ENCODE measurements around the gene MALL.
"Not testable (repeated sequence)": the region's sequence is repeated elsewhere in the genome, so short reads cannot be mapped to it uniquely, and the experiment has no call there.

The MALL gene

GRCh38 chr2:110078104-110078503, 37.5 kb downstream of the MALL start:
- H2AFZ ChIP-seq (ENCODE audit: insufficient read depth, low read length, poor library complexity); H3K14ac ChIP-seq (ENCODE audit: low read length); H3K4me3 ChIP-seq (ENCODE audit: low read depth, low read length); H3K4me2 ChIP-seq (ENCODE audit: low read length); H3K36me3 ChIP-seq (ENCODE audit: control insufficient read depth in 1 of 2, insufficient read depth in 2 of 2, low read length in 2 of 2); H3K4ac ChIP-seq (ENCODE audit: low read depth, low read length); H4K8ac ChIP-seq (ENCODE audit: low read depth, low read length); H4K12ac ChIP-seq (ENCODE audit: low read depth, low read length); DNase-seq; H2BK120ac ChIP-seq (ENCODE audit: insufficient read depth, low read length, poor library complexity); H3K79me2 ChIP-seq (ENCODE audit: control insufficient read depth, insufficient read depth, low read length, poor library complexity); H3K18ac ChIP-seq (ENCODE audit: low read length); H4K91ac ChIP-seq (ENCODE audit: low read depth, low read length); H3K27me3 ChIP-seq (ENCODE audit: insufficient read depth, low read length); H3K27ac ChIP-seq (ENCODE audit: low read depth, low read length); H3K79me1 ChIP-seq (ENCODE audit: low read length); H3K9ac ChIP-seq (ENCODE audit: low read length); H3K23ac ChIP-seq (ENCODE audit: low read length); H2BK12ac ChIP-seq (ENCODE audit: low read length); H3K9me3 ChIP-seq (ENCODE audit: insufficient read depth, low read depth, low read length); H2BK5ac ChIP-seq (ENCODE audit: low read depth, low read length, poor library complexity); H2AK5ac ChIP-seq (ENCODE audit: low read length); H3K4me1 ChIP-seq (ENCODE audit: control insufficient read depth in 1 of 2, insufficient read depth in 2 of 2, low read length in 2 of 2): not testable (repeated sequence)
- WGBS (ENCODE audit: extremely low coverage, insufficient coverage, insufficient read length): no CpG with 5 or more reads among the region's 4 CpGs

DNA sequence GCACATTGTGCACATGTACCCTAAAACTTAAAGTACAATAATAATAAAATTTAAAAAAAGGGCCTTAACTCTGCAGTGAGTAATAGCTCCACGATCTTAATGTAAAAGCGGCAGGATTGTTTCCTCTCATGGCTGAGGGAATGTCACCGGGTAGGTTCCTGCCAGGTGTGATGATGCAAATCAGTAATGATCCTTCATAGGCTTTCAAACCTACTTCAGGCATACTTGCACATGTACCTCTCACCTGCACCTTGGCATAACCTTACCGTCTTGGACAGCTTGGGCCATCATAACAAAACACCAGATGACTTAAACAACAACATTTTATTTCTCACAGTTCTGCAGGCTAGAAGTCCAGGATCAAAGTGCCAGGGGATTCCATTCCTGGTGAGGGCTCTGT, 39.7 kb downstream of the MALL start:
- not testable (repeated sequence) for H3K9me3 ChIP-seq (ENCODE audit: insufficient read depth, low read depth, low read length); H3K14ac ChIP-seq (ENCODE audit: low read length); H3K79me2 ChIP-seq (ENCODE audit: control insufficient read depth, insufficient read depth, low read length, poor library complexity); H2BK12ac ChIP-seq (ENCODE audit: low read length); H3K4ac ChIP-seq (ENCODE audit: low read depth, low read length); H3K9ac ChIP-seq (ENCODE audit: low read length); H4K91ac ChIP-seq (ENCODE audit: low read depth, low read length); H3K27me3 ChIP-seq (ENCODE audit: insufficient read depth, low read length); H3K27ac ChIP-seq (ENCODE audit: low read depth, low read length); H4K8ac ChIP-seq (ENCODE audit: low read depth, low read length); H3K79me1 ChIP-seq (ENCODE audit: low read length); H2AFZ ChIP-seq (ENCODE audit: insufficient read depth, low read length, poor library complexity); H3K4me2 ChIP-seq (ENCODE audit: low read length); H3K23ac ChIP-seq (ENCODE audit: low read length); H2BK120ac ChIP-seq (ENCODE audit: insufficient read depth, low read length, poor library complexity); H2AK5ac ChIP-seq (ENCODE audit: low read length); DNase-seq; H3K18ac ChIP-seq (ENCODE audit: low read length); H3K36me3 ChIP-seq (ENCODE audit: control insufficient read depth in 1 of 2, insufficient read depth in 2 of 2, low read length in 2 of 2); H4K12ac ChIP-seq (ENCODE audit: low read depth, low read length); H3K4me3 ChIP-seq (ENCODE audit: low read depth, low read length); H3K4me1 ChIP-seq (ENCODE audit: control insufficient read depth in 1 of 2, insufficient read depth in 2 of 2, low read length in 2 of 2); H2BK5ac ChIP-seq (ENCODE audit: low read depth, low read length, poor library complexity)
- WGBS (ENCODE audit: extremely low coverage, insufficient coverage, insufficient read length): no CpG with 5 or more reads among the region's 4 CpGs

DNA sequence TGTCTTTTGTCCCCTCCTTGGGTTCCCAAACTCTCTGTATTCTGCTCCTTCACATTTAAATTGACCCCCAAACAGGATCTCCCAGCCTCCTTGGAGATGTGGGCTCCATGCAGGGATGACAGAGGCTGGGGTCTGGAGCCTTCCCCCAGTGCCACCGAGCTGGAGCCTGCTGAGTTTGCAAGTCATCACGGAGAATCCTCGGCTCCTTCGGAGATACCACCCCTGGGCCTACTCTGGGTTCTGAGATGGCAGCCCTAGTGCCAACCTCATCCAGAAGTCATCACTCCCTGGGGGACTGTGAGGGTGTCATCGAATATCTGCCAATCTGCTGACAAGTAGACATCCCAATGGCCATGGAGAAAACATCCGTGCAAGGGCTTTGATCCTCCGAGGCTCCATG, 45.8 kb downstream of the MALL start:
- H3K9ac ChIP-seq (ENCODE audit: low read length); H3K4me1 ChIP-seq (ENCODE audit: control insufficient read depth in 1 of 2, insufficient read depth in 2 of 2, low read length in 2 of 2): not testable (repeated sequence)

GRCh38 chr2:110068153-110068552, 47.5 kb downstream of the MALL start:
- not testable (repeated sequence) for H3K36me3 ChIP-seq (ENCODE audit: control insufficient read depth in 1 of 2, insufficient read depth in 2 of 2, low read length in 2 of 2); H3K79me2 ChIP-seq (ENCODE audit: control insufficient read depth, insufficient read depth, low read length, poor library complexity); H3K4ac ChIP-seq (ENCODE audit: low read depth, low read length); H3K27ac ChIP-seq (ENCODE audit: low read depth, low read length); H4K91ac ChIP-seq (ENCODE audit: low read depth, low read length); H2BK120ac ChIP-seq (ENCODE audit: insufficient read depth, low read length, poor library complexity); H3K14ac ChIP-seq (ENCODE audit: low read length); H3K18ac ChIP-seq (ENCODE audit: low read length); H2AFZ ChIP-seq (ENCODE audit: insufficient read depth, low read length, poor library complexity); H2AK5ac ChIP-seq (ENCODE audit: low read length); H3K9ac ChIP-seq (ENCODE audit: low read length); H2BK5ac ChIP-seq (ENCODE audit: low read depth, low read length, poor library complexity); H3K23ac ChIP-seq (ENCODE audit: low read length); H3K27me3 ChIP-seq (ENCODE audit: insufficient read depth, low read length); H4K8ac ChIP-seq (ENCODE audit: low read depth, low read length); H3K4me2 ChIP-seq (ENCODE audit: low read length); H3K4me1 ChIP-seq (ENCODE audit: control insufficient read depth in 1 of 2, insufficient read depth in 2 of 2, low read length in 2 of 2); DNase-seq; H2BK12ac ChIP-seq (ENCODE audit: low read length); H3K9me3 ChIP-seq (ENCODE audit: insufficient read depth, low read depth, low read length); H4K12ac ChIP-seq (ENCODE audit: low read depth, low read length); H3K4me3 ChIP-seq (ENCODE audit: low read depth, low read length); H3K79me1 ChIP-seq (ENCODE audit: low read length)
- no CpG with 5 or more reads among the region's 3 CpGs for WGBS (ENCODE audit: extremely low coverage, insufficient coverage, insufficient read length)

More for the DNA sequence above, 45.8 kb downstream of the MALL start:
- not testable (repeated sequence) for H3K4me3 ChIP-seq (ENCODE audit: low read depth, low read length); H4K12ac ChIP-seq (ENCODE audit: low read depth, low read length); H2BK12ac ChIP-seq (ENCODE audit: low read length); H3K27ac ChIP-seq (ENCODE audit: low read depth, low read length); H3K27me3 ChIP-seq (ENCODE audit: insufficient read depth, low read length); H2BK120ac ChIP-seq (ENCODE audit: insufficient read depth, low read length, poor library complexity); H2AFZ ChIP-seq (ENCODE audit: insufficient read depth, low read length, poor library complexity); H3K79me1 ChIP-seq (ENCODE audit: low read length); H3K4me2 ChIP-seq (ENCODE audit: low read length); H2BK5ac ChIP-seq (ENCODE audit: low read depth, low read length, poor library complexity); H3K9me3 ChIP-seq (ENCODE audit: insufficient read depth, low read depth, low read length); DNase-seq; H4K8ac ChIP-seq (ENCODE audit: low read depth, low read length); H2AK5ac ChIP-seq (ENCODE audit: low read length); H3K23ac ChIP-seq (ENCODE audit: low read length); H4K91ac ChIP-seq (ENCODE audit: low read depth, low read length); H3K18ac ChIP-seq (ENCODE audit: low read length); H3K79me2 ChIP-seq (ENCODE audit: control insufficient read depth, insufficient read depth, low read length, poor library complexity); H3K4ac ChIP-seq (ENCODE audit: low read depth, low read length); H3K36me3 ChIP-seq (ENCODE audit: control insufficient read depth in 1 of 2, insufficient read depth in 2 of 2, low read length in 2 of 2); H3K14ac ChIP-seq (ENCODE audit: low read length)
- WGBS (ENCODE audit: extremely low coverage, insufficient coverage, insufficient read length): no CpG with 5 or more reads among the region's 7 CpGs
